Natural killer cell (primary cell): ENCODE data around the gene SLC25A47. TPM values are rescaled to one million over a fixed set of nuclear protein-coding genes. Genes with fewer than 3 reads are reported as not detected.

Experiments used
- ATAC-seq, 3 donors: fragments of 150-1000 bp in 2 of 3; fragments of 200-7000 bp in 1 of 3; cut with Tn5 transposase; 1 replicate in 1 of 3; 2 replicates in 2 of 3; pipeline ENCODE4 v1.10.0; 2021; ENCODE audit warnings: mild to moderate bottlenecking in 2 of 3, moderate library complexity in 2 of 3
- DNase-seq, 2 donors: peaks; one replicate each; pipeline versions ENCODE4 v3.0.0 to v3.0.0-alpha.2; 2013 to 2021; ENCODE audit warnings: mixed read lengths in 1 of 2
- H3K27ac ChIP-seq: one replicate; pipeline ENCODE4 v1.5.1; 2013; ENCODE audit warnings: mild to moderate bottlenecking, low read length
- H3K27me3 ChIP-seq: one replicate; pipeline ENCODE4 v1.6.1; 2013; ENCODE audit warnings: low read length; ENCODE audit not compliant: control insufficient read depth, insufficient read depth
- H3K36me3 ChIP-seq: one replicate; pipeline ENCODE4 v1.6.1; 2013; ENCODE audit warnings: low read length; ENCODE audit not compliant: control insufficient read depth, insufficient read depth
- H3K4me1 ChIP-seq: one replicate; pipeline ENCODE4 v1.6.1; 2013; ENCODE audit warnings: low read length; ENCODE audit not compliant: control insufficient read depth, insufficient read depth
- H3K4me3 ChIP-seq: one replicate; pipeline ENCODE4 v1.5.1; 2013; ENCODE audit warnings: low read length
- H3K9me3 ChIP-seq: one replicate; pipeline ENCODE4 v1.6.1; 2013; ENCODE audit warnings: low read length; ENCODE audit not compliant: control insufficient read depth, insufficient read depth
- H3K27ac Mint-ChIP-seq, 2 donors: one replicate each; pipeline ENCODE4 v1.8.0; 2022; ENCODE audit warnings: mild to moderate bottlenecking in 2 of 2, mixed read lengths in 2 of 2, moderate library complexity in 1 of 2
- H3K27me3 Mint-ChIP-seq, 2 donors: one replicate each; pipeline ENCODE4 v1.8.0; 2022; ENCODE audit warnings: low read depth in 2 of 2, mixed read lengths in 2 of 2
- H3K36me3 Mint-ChIP-seq: one replicate; pipeline ENCODE4 v1.8.0; 2022; ENCODE audit warnings: mixed read lengths
- H3K4me1 Mint-ChIP-seq, 2 donors: one replicate each; pipeline ENCODE4 v1.8.0; 2022; ENCODE audit warnings: mixed read lengths in 2 of 2
- H3K4me3 Mint-ChIP-seq: one replicate; pipeline ENCODE4 v1.8.0; 2022; ENCODE audit warnings: mild to moderate bottlenecking, moderate library complexity, mixed read lengths
- H3K9me3 Mint-ChIP-seq, 2 donors: one replicate each; pipeline ENCODE4 v1.8.0; 2022; ENCODE audit warnings: mixed read lengths in 2 of 2
- WGBS: methylation state at CpG from one replicate; pipeline ENCODE4 v1.1.7; 2013; ENCODE audit warnings: missing lambda C conversion rate; ENCODE audit not compliant: insufficient coverage; 5-methylcytosine and 5-hydroxymethylcytosine counted together
- intact Hi-C: fragments of 100-400 bp; cut with micrococcal nuclease; formaldehyde crosslinking; loops from one replicate; pipeline ENCODE4 v1.14.2; 2022
- total RNA-seq, 4 donors: library from RNA; stranded (reverse); fragments of 120-200 nt in 1 of 4; gene quantifications; one replicate each; pipeline versions ENCODE4 v1.2.3 to v1.2.4, GENCODE V29; 2013 to 2022
- TF ChIP-seq, protein P1 (sequence below): fragments of 200-600 bp; IDR thresholded peaks from one replicate; pipeline ENCODE4 v1.8.0; 2022; ENCODE audit warnings: antibody characterized with exemption

The SLC25A47 gene
- total RNA-seq, 3 donors from 2014 or later (not counting 1 experiment from before 2014, with no cell fraction given): 0.20 TPM; not detected in 2

GRCh38 chr14:100278702-100279101 is 44.4 kb upstream of the SLC25A47 start:
- Histone ChIP-seq H3K27ac (no peak overlapping the region), H3K27me3 (no peaks in the 10 kb centered on the region), H3K36me3 (peaks cover 9% of the 10 kb centered on the region), H3K9me3 (no peaks in the 10 kb centered on the region), H3K4me3 (no peak overlapping the region), H3K4me1 (peaks cover 12% of the 10 kb centered on the region)
- Mint-ChIP-seq H3K4me3 (no peak overlapping the region), H3K27ac (peak overlapping the region; percentile 53 to 76), H3K36me3 (no peaks in the 10 kb centered on the region), H3K4me1 (peaks cover 41 to 43% of the 10 kb centered on the region in 2 donors), H3K9me3 (no peaks in the 10 kb centered on the region), H3K27me3 (no peaks in the 10 kb centered on the region)
- TF ChIP-seq, protein P1, sequence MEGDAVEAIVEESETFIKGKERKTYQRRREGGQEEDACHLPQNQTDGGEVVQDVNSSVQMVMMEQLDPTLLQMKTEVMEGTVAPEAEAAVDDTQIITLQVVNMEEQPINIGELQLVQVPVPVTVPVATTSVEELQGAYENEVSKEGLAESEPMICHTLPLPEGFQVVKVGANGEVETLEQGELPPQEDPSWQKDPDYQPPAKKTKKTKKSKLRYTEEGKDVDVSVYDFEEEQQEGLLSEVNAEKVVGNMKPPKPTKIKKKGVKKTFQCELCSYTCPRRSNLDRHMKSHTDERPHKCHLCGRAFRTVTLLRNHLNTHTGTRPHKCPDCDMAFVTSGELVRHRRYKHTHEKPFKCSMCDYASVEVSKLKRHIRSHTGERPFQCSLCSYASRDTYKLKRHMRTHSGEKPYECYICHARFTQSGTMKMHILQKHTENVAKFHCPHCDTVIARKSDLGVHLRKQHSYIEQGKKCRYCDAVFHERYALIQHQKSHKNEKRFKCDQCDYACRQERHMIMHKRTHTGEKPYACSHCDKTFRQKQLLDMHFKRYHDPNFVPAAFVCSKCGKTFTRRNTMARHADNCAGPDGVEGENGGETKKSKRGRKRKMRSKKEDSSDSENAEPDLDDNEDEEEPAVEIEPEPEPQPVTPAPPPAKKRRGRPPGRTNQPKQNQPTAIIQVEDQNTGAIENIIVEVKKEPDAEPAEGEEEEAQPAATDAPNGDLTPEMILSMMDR: no peak
- peak; percentile 67 to 83 (median 71) for ATAC-seq
- DNase-seq: peak in 1 of 2 donors; percentile 24
- WGBS: 26% methylated on average over 8 of the region's 8 CpGs
- intact Hi-C loops: no loop called here

GRCh38 chr14:100279133-100279532 is 44.0 kb upstream of the SLC25A47 start:
- WGBS: 95% methylated on average over 2 of the region's 2 CpGs
- Histone ChIP-seq H3K4me1 (peaks cover 12% of the 10 kb centered on the region), H3K4me3 (no peak overlapping the region), H3K27me3 (no peaks in the 10 kb centered on the region), H3K27ac (no peak overlapping the region), H3K36me3 (peaks cover 9% of the 10 kb centered on the region), H3K9me3 (no peaks in the 10 kb centered on the region)
- Mint-ChIP-seq H3K27me3 (no peaks in the 10 kb centered on the region), H3K4me3 (no peak overlapping the region), H3K27ac (peak overlapping the region; percentile 53 to 76), H3K4me1 (peaks cover 39 to 42% of the 10 kb centered on the region in 2 donors), H3K9me3 (no peaks in the 10 kb centered on the region), H3K36me3 (no peaks in the 10 kb centered on the region)
- DNase-seq (no peak), ATAC-seq (no peak)
- TF ChIP-seq, protein P1: no peak
- intact Hi-C loops: no loop called here

DNA sequence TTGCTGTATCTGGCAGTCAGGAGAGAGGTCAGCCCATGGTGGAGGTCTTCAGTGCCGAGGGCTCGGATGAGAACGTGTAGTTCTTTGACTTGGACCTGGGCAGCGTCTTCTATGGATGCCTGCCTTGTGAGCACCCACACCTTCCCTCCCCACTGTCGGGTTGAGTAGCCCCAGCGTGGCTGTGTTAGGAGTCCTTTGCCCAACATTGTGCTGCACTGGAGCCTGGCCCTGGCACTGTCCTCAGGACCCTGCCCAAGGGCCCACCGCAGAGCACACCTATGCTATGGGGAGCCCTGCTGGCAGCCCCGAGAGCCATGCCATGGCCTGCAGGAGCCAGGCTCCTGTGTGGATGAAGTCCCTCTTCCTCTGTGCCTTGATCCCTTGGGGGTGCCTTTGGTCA is 43.6 kb upstream of the SLC25A47 start:
- TF ChIP-seq, protein P1: no peak
- no peak overlapping the region for H3K4me3 Mint-ChIP-seq
- peaks cover 35 to 41% of the 10 kb centered on the region in 2 donors for H3K4me1 Mint-ChIP-seq
- no peaks in the 10 kb centered on the region for H3K9me3 Mint-ChIP-seq
- peak overlapping the region; percentile 53 to 73 for H3K27ac Mint-ChIP-seq
- Histone ChIP-seq H3K36me3 (peaks cover 9% of the 10 kb centered on the region), H3K4me1 (peaks cover 14% of the 10 kb centered on the region), H3K27me3 (no peaks in the 10 kb centered on the region), H3K4me3 (no peak overlapping the region), H3K27ac (no peak overlapping the region), H3K9me3 (no peaks in the 10 kb centered on the region)
- ATAC-seq (no peak), DNase-seq (no peak)
- H3K27me3 Mint-ChIP-seq: no peaks in the 10 kb centered on the region
- no peaks in the 10 kb centered on the region for H3K36me3 Mint-ChIP-seq
- intact Hi-C loops: no loop called here
- WGBS: 97% methylated on average over 8 of the region's 8 CpGs
